HG02571 (cell line): ENCODE data around the gene IL17B.

Experiments
- ATAC-seq: cut with Tn5 transposase; IDR thresholded peaks from one replicate; pipeline ENCODE4 v1.9.1; 2021; ENCODE audit warnings: mild to moderate bottlenecking, moderate library complexity; ENCODE audit not compliant: unreplicated experiment

IL17B gene, protein sequence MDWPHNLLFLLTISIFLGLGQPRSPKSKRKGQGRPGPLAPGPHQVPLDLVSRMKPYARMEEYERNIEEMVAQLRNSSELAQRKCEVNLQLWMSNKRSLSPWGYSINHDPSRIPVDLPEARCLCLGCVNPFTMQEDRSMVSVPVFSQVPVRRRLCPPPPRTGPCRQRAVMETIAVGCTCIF

GRCh38 chr5:149379177-149379761 lies at the start of gene IL17B:
TSS of gene IL17B (minus strand) at chr5:149379292. CDS start at chr5:149379225, 67 bp downstream.
- no peak for ATAC-seq

- no peak for ATAC-seq
These were observed 48.9 kb upstream of the IL17B start for GRCh38 chr5:149428032-149428431.

DNA sequence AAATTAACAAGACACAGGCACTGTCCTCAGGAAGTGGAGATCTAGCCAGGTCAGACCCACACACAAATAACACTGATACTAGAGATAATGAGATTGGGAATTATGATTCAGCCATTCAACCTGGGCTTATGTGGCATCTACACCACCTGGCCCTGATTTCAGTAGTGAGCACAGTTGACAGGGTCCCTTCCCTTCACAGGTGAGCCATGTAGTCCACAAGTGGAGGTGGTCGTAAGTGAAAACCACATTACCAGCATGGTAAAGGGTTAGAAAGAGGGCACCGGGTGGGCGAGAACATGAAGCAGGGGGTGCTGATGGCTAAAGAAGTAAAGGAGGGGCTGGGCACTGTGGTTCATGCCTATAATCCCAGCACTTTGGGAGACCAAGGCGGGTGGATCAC lies 48.3 kb upstream of the IL17B start:
- no peak for ATAC-seq

DNA sequence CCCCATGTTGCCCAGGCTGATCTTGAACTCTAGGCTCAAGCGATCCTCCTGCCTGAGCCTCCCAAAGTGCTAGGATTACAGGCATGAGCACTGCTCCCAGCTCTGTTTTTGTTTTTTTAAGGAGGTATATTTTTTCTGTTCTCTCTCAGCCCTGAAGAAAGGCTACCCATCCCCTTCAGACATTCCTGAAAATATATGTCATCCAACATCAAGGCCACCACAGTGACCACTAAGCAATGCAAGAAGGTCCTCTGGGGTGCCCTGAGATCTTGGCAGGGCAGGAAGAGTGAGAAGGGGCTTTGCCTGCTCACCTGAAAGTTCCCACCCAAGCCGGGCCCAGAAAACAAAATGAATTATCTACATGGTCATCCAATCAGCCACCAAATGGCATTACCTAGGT lies 47.8 kb upstream of the IL17B start:
- ATAC-seq = no peak

DNA sequence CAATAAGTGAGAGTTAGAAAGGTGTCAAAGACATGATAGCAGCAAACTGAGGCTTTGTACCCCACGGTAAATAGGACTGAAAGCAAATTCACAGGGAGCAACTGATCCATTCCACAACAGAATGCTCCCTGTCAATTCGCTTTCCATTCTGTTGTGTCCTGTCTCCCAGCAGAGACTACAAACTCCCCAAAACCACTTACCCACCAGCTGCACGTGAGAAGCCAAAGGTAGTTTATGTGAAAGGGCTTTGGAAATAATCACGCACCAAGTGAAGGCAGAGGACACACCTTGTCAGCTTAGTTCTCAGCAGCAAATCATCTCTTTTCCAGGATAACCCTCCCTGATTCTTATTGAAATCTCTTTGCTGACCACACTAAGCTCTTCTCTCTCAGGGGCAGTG lies 46.6 kb upstream of the IL17B start:
- ATAC-seq = no peak

DNA sequence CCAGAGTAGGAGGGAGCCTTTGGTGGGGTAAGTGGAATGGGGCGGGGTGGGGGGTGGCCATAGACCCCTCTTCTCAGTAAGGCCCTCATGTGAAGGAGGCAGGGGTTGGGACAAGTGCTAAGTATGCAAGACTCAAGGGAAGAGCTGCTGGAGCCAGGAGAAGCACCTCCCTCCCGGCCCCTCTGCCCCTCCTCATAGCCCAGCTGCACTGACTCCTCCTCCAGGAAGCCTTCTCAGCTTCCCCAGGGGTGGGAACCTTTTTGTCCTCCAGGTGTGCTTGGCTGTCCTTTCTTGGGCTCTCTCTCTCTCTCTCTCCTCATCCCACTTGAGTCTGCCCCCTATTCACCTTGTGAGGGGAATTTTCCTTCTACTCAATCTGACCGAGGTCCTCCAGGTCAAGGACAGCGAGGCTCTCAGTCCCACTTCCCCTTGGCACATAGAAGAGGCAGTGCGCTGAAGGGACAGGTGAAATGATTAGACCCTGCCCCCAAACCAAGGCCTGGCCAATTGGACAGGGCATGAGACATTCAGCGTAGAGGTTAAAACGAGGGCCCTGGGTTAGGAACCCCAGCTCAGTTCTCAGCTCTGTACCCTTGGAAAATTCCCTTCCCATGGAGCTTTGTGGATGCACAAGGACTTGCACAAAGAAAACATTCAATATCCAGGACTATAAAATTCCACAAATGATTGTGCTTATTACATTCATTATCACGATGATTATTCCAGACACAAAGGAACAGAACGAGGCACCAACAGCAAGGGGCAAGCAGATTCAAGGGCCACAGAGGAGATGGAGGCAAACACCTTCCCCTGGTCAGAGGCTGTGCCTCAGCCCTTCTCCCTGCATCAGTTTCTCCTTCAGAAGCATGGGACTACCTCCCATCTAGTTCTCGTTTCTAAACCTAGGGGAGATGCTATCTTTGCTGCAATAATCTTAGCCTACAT lies 45.6 kb upstream of the IL17B start:
- no peak for ATAC-seq

DNA sequence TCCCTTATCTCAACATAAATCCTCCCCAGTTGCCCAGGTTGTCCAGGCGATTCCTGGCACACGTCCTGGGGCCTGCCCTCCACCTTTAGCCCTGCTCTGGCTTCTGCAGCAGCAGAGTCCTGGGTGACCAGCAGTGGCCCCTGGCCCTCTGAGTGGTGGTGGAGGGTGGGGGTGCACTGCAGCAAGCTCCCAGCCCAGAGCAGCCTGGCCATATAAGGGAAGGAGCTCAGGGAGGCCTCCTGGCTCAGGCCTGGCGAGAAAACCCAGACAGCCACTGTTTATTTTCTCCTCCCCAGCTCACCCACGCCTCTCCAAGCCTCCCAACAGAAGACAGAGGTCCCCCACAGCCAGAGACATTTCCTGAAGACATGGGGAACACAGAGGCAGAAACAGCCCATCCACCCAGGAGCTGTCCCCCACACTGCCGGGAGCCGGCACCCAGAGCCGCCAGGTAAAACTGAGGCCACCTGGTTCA lies 44.7 kb upstream of the IL17B start:
- no peak for ATAC-seq

DNA sequence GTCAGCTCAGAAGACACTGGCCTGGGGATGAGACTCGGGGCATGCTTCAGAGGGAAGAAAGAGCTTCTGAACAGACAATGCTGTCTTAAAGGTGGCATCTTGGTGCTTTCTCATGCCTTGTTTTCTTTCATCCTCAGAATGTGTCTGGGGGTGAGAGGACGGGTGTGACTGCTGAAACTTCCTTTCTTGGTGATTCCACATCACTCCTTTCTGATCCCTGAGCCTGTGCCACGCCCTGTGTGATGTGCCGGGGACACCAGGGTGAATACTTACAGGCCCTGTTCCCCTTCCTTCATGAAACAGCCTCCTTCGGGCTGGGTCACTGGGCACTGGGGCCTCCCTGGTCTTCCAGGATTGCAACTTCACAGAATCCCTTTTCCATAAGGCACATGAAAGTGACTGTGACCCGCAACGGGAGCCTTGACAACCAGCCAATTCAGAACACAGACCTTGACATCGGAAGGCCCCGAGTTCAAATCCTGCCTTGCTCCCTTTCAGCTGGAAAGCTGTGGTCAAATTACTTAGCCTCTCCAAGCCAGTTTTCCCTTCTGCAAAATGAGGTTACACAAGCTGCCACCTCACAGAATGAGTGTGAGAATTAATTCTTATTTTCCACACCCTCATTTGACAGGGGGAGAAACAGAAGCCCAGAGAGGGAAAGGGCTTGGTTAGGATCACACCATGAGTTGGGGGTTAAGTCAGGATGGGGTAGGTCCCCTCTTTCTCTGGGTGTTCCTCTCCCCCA lies 44.1 kb upstream of the IL17B start:
- no peak for ATAC-seq

DNA sequence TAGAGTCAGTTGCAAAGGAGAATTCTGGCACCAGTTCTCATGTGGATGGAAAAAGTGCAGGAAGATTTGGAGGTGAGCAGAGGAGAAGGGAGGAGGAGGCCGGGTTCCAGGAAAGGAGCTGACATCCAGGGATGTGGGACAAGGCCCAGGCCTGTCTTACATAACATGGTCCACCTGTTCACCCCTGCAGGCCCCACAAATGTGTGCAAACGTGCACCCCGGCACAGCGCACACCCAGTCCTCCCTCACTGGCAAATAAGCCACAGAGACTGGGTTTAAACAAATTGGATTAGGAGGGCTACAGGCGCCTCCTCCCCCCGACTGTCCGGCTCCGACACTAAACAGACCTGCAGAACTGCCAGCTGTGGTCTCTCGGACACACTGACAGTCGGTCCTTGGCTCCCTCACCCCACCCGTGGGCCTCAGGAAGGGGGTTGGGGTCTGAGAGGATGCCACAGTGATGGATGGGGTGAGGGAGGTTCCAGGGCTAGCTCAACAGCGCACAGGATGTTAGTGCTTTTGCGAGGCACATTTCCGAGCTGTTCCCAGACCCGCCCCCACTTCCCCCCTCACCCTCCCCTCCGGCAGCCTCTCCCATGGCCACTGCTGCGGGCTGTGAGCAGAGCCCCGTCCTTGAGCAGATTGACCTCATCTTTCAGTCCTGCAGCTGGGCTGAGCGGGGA lies 43.4 kb upstream of the IL17B start:
- no peak for ATAC-seq

- no peak for ATAC-seq
These were observed 42.7 kb upstream of the IL17B start for GRCh38 chr5:149421834-149422233.

GRCh38 chr5:149421372-149421685 lies 42.2 kb upstream of the IL17B start:
- no peak for ATAC-seq

DNA sequence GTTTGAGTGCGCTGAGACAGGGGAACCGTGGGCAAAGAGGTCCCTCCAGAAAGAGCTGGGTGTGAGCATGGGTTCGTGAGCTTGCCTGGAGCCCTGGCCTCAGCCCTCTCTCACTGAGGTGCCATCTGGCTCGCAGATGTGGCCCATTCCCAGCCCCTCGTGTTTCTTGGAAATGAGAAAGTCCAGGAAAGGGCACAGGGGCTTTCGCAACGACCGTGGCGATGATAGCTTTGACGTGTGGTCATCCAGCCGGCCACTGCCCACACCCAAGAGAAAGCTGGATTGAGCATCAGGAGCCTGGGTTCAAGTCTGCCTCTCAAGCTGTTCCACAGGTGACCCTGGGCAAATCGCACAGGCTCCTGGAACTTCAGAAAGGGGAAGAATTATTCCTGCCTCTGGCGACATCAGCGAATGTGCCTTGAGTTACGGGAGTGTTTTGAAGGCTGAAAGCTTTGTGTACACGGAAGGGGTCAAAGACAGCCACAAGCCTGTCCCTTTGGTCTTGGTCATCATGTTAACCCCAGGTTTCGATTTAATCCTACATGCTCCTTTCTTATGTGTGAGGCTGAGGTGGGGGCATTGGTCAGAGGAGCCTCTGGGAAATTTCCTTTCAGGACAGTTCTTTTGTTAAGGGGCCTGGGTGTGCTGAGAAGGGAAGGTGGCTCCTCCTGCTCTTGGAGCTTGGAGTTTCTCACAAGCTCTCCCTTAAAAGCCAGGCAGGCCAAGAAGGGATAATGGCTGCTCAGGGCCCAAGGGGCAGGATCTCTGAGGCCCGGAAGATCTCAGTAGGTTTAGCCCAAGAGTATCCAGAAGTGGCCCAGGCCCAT lies 41.7 kb upstream of the IL17B start:
- no peak for ATAC-seq

DNA sequence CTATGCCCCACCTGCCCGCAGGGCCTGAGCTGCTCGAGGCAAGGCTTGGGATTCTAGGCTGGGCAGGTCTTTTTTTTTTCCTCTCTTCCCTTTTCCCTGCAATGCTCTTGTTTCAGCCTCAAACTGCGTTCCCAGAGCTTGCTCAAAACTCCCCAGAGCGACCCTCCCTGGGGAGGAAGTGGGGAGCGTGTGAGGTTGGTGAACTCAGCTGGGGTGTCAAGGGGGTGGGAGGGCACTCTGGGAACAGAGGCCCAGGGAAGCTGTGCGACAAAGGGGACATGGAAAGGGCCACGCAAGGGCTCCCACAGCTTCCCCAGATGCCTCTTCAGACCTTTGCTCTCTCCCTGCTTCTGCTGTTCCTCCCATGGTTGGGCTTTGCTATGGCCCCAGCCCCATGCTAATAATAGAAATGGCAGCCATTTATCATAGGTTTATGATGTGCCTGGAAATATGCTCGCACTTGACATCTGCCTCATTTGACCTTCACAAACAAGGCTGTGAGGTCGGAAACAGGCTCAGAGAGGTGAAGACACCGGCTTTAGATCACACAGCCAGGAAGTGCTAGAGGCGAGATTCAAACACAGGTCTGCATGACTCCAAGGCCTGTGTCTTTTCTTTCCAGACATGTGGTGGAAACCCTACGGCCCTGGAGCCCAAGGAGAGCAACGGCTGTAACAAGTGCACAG lies 40.9 kb upstream of the IL17B start:
- ATAC-seq = no peak

DNA sequence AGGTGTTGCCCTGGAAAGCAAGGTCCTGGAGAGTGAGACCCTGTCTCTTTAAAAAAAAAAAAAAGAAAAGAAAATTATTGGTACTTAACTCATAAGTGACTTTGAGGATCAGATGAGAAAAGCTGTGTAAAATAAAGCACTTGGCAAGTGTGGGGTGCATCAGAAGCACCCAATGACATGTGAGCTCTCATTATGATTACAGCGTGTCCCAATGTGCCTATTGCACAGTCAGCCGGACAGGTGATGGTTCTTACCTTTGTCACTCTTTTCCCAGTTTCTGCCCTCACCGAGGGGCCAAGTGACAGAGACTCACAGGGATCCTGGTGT lies 40.4 kb upstream of the IL17B start:
- ATAC-seq = no peak

- ATAC-seq = no peak
These were observed 39.9 kb upstream of the IL17B start for GRCh38 chr5:149418910-149419531.

GRCh38 chr5:149417711-149418368 lies 38.7 kb upstream of the IL17B start:
- no peak for ATAC-seq

DNA sequence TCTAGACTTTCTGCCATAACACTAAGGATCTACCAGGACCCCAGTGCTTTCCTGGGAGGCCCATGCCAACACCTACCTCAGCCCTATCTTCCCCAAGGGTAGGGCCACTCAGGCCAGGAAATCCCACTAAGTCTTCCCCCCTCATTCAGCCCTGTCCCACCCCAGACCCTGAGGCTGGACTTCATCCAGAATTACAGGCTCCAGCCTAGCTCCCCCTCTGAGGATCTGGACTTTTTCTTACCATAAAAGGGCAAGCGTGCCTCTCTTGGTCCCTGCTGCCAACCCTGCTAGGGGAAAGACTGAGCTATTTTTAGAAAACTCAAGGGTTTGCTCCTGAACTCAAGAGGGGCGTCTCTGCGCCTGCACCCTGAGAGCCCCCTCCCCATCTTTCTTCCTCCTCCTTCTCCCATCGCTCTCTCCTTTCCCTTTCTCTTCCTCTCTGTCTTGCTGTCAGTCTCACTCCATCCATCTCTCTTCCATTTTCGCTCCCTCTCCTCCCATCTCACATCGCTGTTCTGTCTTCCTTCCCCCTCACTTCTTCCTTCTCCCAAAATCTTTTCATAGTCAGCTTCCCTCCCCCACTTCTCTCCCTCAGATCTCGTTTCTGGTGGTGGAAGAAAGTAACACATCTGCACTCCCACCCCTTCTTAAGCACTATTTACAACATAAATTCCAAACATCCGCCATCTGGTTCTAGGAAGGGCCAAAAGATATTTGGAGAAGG lies 38.1 kb upstream of the IL17B start:
- no peak for ATAC-seq
